Panc1 (cell line): ENCODE data around the gene C16orf74.

Experiments used
- POLR2AphosphoS5 ChIP-seq: IDR thresholded peaks from 2 replicates; pipeline ENCODE4 v1.6.1; 2012; ENCODE audit warnings: mild to moderate bottlenecking, low read depth, low read length, moderate library complexity
- TCF7L2 ChIP-seq: IDR thresholded peaks from 2 replicates; pipeline ENCODE4 v1.6.1; 2011; ENCODE audit warnings: mild to moderate bottlenecking, low read depth, low read length, inconsistent platforms
- TF ChIP-seq, protein P1 (sequence below): fragments of 450-650 bp; IDR thresholded peaks from 2 replicates; pipeline ENCODE4 v1.5.1; 2017; ENCODE audit warnings: mild to moderate bottlenecking
- TF ChIP-seq, protein P2 (sequence below), 2 experiments: IDR thresholded peaks; 2 replicates each; pipeline ENCODE4 v1.6.1; 2011 to 2012; ENCODE audit warnings: low read depth in 2 of 2, control low read depth in 1 of 2, low read length in 1 of 2, mild to moderate bottlenecking in 1 of 2, moderate library complexity in 1 of 2; ENCODE audit not compliant: insufficient read depth in 1 of 2

DNA sequence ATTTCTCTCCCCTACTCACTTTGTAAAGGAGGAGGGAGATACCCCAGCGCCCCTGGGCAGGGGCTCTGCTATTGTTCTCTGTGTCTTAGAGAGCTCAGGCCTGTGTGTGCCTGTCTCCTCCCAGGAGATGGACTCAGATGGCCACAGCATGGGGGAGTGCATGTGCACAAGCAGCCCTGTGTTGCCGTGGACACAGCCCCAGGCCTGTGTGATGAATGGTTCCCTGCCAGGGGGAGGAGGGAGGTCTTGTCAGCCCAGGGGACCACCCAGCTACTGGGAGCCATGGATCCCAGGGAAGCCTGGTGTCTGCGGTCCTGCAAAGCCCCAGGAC lies 88.4 kb downstream of the C16orf74 start:
- TF ChIP-seq, protein P1, sequence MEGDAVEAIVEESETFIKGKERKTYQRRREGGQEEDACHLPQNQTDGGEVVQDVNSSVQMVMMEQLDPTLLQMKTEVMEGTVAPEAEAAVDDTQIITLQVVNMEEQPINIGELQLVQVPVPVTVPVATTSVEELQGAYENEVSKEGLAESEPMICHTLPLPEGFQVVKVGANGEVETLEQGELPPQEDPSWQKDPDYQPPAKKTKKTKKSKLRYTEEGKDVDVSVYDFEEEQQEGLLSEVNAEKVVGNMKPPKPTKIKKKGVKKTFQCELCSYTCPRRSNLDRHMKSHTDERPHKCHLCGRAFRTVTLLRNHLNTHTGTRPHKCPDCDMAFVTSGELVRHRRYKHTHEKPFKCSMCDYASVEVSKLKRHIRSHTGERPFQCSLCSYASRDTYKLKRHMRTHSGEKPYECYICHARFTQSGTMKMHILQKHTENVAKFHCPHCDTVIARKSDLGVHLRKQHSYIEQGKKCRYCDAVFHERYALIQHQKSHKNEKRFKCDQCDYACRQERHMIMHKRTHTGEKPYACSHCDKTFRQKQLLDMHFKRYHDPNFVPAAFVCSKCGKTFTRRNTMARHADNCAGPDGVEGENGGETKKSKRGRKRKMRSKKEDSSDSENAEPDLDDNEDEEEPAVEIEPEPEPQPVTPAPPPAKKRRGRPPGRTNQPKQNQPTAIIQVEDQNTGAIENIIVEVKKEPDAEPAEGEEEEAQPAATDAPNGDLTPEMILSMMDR: no peak
- no peak for TF ChIP-seq POLR2AphosphoS5
- no peak for TF ChIP-seq TCF7L2
- TF ChIP-seq, protein P2, sequence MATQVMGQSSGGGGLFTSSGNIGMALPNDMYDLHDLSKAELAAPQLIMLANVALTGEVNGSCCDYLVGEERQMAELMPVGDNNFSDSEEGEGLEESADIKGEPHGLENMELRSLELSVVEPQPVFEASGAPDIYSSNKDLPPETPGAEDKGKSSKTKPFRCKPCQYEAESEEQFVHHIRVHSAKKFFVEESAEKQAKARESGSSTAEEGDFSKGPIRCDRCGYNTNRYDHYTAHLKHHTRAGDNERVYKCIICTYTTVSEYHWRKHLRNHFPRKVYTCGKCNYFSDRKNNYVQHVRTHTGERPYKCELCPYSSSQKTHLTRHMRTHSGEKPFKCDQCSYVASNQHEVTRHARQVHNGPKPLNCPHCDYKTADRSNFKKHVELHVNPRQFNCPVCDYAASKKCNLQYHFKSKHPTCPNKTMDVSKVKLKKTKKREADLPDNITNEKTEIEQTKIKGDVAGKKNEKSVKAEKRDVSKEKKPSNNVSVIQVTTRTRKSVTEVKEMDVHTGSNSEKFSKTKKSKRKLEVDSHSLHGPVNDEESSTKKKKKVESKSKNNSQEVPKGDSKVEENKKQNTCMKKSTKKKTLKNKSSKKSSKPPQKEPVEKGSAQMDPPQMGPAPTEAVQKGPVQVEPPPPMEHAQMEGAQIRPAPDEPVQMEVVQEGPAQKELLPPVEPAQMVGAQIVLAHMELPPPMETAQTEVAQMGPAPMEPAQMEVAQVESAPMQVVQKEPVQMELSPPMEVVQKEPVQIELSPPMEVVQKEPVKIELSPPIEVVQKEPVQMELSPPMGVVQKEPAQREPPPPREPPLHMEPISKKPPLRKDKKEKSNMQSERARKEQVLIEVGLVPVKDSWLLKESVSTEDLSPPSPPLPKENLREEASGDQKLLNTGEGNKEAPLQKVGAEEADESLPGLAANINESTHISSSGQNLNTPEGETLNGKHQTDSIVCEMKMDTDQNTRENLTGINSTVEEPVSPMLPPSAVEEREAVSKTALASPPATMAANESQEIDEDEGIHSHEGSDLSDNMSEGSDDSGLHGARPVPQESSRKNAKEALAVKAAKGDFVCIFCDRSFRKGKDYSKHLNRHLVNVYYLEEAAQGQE (IDR thresholded peaks at IDR 0.05; ENCODE audit: insufficient read depth in 1 of 2, low read depth in 2 of 2, low read length in 1 of 2): no peak
